GM23338 (cell line): ENCODE results near the gene OR51E1. TPM values are rescaled to one million over a fixed set of nuclear protein-coding genes. Genes with fewer than 3 reads are reported as not detected.

Source experiments
- ATAC-seq: fragments of 200-7000 bp; cut with Tn5 transposase; 3 replicates; pipeline ENCODE4 v1.9.1; 2020
- DNase-seq: peaks from one replicate; pipeline ENCODE4 v3.0.0-alpha.2; 2015; ENCODE audit warnings: low spot score
- H2AFZ ChIP-seq: fragments of 200-600 bp; sonication (generic); 2 replicates; pipeline ENCODE4 v1.8.0; 2016; ENCODE audit warnings: antibody characterized with exemption, mild to moderate bottlenecking, moderate library complexity
- H3F3A ChIP-seq: fragments of 200-600 bp; sonication (generic); replicated peaks from 2 replicates; pipeline ENCODE4 v1.8.0; 2017; ENCODE audit warnings: antibody characterized with exemption, mixed run types, low read depth
- H3K27ac ChIP-seq: fragments of 200-600 bp; sonication (generic); 2 replicates; pipeline ENCODE4 v1.6.1; 2016; ENCODE audit warnings: low read depth
- H3K27me3 ChIP-seq: fragments of 200-600 bp; sonication (generic); 2 replicates; pipeline ENCODE4 v1.8.0; 2016; ENCODE audit warnings: mild to moderate bottlenecking, mixed run types, moderate library complexity; ENCODE audit not compliant: insufficient read depth
- H3K36me3 ChIP-seq: fragments of 200-600 bp; sonication (generic); 2 replicates; pipeline ENCODE4 v1.8.0; 2016; ENCODE audit warnings: mild to moderate bottlenecking; ENCODE audit not compliant: insufficient read depth
- H3K4me1 ChIP-seq: fragments of 200-600 bp; sonication (generic); 2 replicates; pipeline ENCODE4 v1.8.0; 2016; ENCODE audit warnings: mild to moderate bottlenecking, moderate library complexity; ENCODE audit not compliant: insufficient read depth
- H3K4me2 ChIP-seq: fragments of 200-600 bp; sonication (generic); 2 replicates; pipeline ENCODE4 v1.7.1; 2017; ENCODE audit warnings: mixed run types
- H3K4me3 ChIP-seq: fragments of 200-600 bp; sonication (generic); 2 replicates; pipeline ENCODE4 v1.6.1; 2016; ENCODE audit warnings: mixed run types
- H3K79me2 ChIP-seq: fragments of 200-600 bp; sonication (generic); replicated peaks from 2 replicates; pipeline ENCODE4 v1.8.0; 2017; ENCODE audit warnings: mild to moderate bottlenecking; ENCODE audit not compliant: insufficient read depth
- H3K9me2 ChIP-seq: fragments of 200-600 bp; sonication (generic); 2 replicates; pipeline ENCODE4 v1.8.0; 2017; ENCODE audit not compliant: insufficient read depth
- H4K20me1 ChIP-seq: fragments of 200-600 bp; sonication (generic); replicated peaks from 2 replicates; pipeline ENCODE4 v1.8.0; 2017; ENCODE audit warnings: mild to moderate bottlenecking; ENCODE audit not compliant: insufficient read depth
- H3K27ac Mint-ChIP-seq: 2 replicates; pipeline ENCODE4 v1.8.0; 2020; ENCODE audit warnings: inconsistent platforms, mild to moderate bottlenecking, moderate library complexity, mixed read lengths
- H3K27me3 Mint-ChIP-seq: 3 replicates; pipeline ENCODE4 v1.8.0; 2022; ENCODE audit warnings: low read depth, mild to moderate bottlenecking, moderate library complexity, mixed read lengths, inconsistent platforms; ENCODE audit not compliant: insufficient read depth, poor library complexity
- H3K36me3 Mint-ChIP-seq: 3 replicates; pipeline ENCODE4 v1.8.0; 2021; ENCODE audit warnings: low read depth, mild to moderate bottlenecking, inconsistent platforms, moderate library complexity, mixed read lengths
- H3K4me1 Mint-ChIP-seq: 3 replicates; pipeline ENCODE4 v1.8.0; 2020; ENCODE audit warnings: mild to moderate bottlenecking, inconsistent platforms, mixed read lengths
- H3K4me3 Mint-ChIP-seq: 3 replicates; pipeline ENCODE4 v1.8.0; 2021; ENCODE audit warnings: moderate library complexity, mild to moderate bottlenecking, inconsistent platforms, mixed read lengths
- H3K9me3 Mint-ChIP-seq: 3 replicates; pipeline ENCODE4 v1.8.0; 2020; ENCODE audit warnings: moderate library complexity, mild to moderate bottlenecking, inconsistent platforms, mixed read lengths
- CREB1 ChIP-seq: fragments of 250-450 bp; sonication (Bioruptor Pico); IDR thresholded peaks from 2 replicates; pipeline ENCODE4 v1.5.0; 2020; ENCODE audit warnings: low read depth, mild to moderate bottlenecking, moderate library complexity
- CTCF ChIP-seq, 2 experiments: fragments of 200-600 bp in 1 of 2; sonication (generic) in 1 of 2; conservative IDR thresholded peaks; 2 replicates each; pipeline versions ENCODE4 v1.5.1 to v1.6.1; 2016 to 2017; ENCODE audit warnings: antibody characterized with exemption in 2 of 2, low read depth in 2 of 2, mild to moderate bottlenecking in 2 of 2, moderate library complexity in 1 of 2
- ETS1 ChIP-seq: IDR thresholded peaks from 2 replicates; pipeline ENCODE4 v1.6.1; 2016; ENCODE audit warnings: antibody characterized with exemption
- EZH2 ChIP-seq: fragments of 200-600 bp; sonication (generic); IDR thresholded peaks from one replicate; pipeline ENCODE4 v1.8.0; 2017; ENCODE audit warnings: antibody characterized with exemption, mild to moderate bottlenecking, low read depth; ENCODE audit not compliant: unreplicated experiment
- NANOG ChIP-seq: IDR thresholded peaks from 2 replicates; pipeline ENCODE4 v1.6.1; 2016; ENCODE audit warnings: antibody characterized with exemption, borderline replicate concordance
- POLR2AphosphoS5 ChIP-seq: IDR thresholded peaks from 2 replicates; pipeline ENCODE4 v1.6.1; 2016; ENCODE audit warnings: antibody characterized with exemption, low read depth
- STAT1 ChIP-seq: IDR thresholded peaks from one replicate; pipeline ENCODE4 v1.6.1; 2016; ENCODE audit warnings: antibody characterized with exemption; ENCODE audit not compliant: unreplicated experiment
- ZNF114 ChIP-seq: fragments of 250-450 bp; sonication (Bioruptor Pico); IDR thresholded peaks from 2 replicates; pipeline ENCODE4 v1.5.0; 2020; ENCODE audit warnings: mild to moderate bottlenecking, moderate library complexity
- ZNF331 ChIP-seq: fragments of 250-450 bp; sonication (Bioruptor Pico); IDR thresholded peaks from 2 replicates; pipeline ENCODE4 v1.5.0; 2020; ENCODE audit warnings: low read depth, mild to moderate bottlenecking, moderate library complexity
- ZNF462 ChIP-seq: fragments of 250-450 bp; sonication (Bioruptor Pico); IDR thresholded peaks from 2 replicates; pipeline ENCODE4 v1.5.0; 2020; ENCODE audit warnings: mild to moderate bottlenecking, moderate library complexity
- polyA plus RNA-seq: library from polyadenylated mRNA; unstranded; fragments of >200 nt; fragmentation: Nextera tagmentation; extraction: Ambion mirVana; gene quantifications from 2 replicates; pipeline ENCODE4 v1.2.1, GENCODE V29; 2016
- total RNA-seq: library from RNA; depleted of rRNA; stranded (reverse); fragments of >200 nt; shearing (Covaris generic); gene quantifications from 2 replicates; pipeline ENCODE4 v1.2.3, GENCODE V29; 2014
- TF ChIP-seq, protein P1 (sequence below): IDR thresholded peaks from one replicate; pipeline ENCODE4 v1.6.1; 2018; ENCODE audit warnings: antibody characterized with exemption; ENCODE audit not compliant: unreplicated experiment

OR51E1 gene
- total and polyA plus RNA-seq, 2 experiments from 2014 or later, result not detected

- TF ChIP-seq CTCF (conservative IDR thresholded peaks at IDR 0.05; ENCODE audit: low read depth in 2 of 2) (no peak), STAT1 (no peak), NANOG (no peak), ZNF331 (CRISPR knock-in tag) (no peak)
Observed at GRCh38 chr11:4672470-4672869, 28.7 kb downstream of the OR51E1 start (continued).

GRCh38 chr11:4673781-4674180 lies 30.0 kb downstream of the OR51E1 start:
- DNase-seq (no peak), ATAC-seq (no peak)
- Histone ChIP-seq H3K9me2 (no peaks in the 10 kb centered on the region), H3K27me3 (no peaks in the 10 kb centered on the region), H2AFZ (peak overlapping the region; percentile 38; the same call in 1 of the 2 replicates), H3K4me1 (no peaks in the 10 kb centered on the region), H3F3A (no peaks in the 10 kb centered on the region), H3K4me2 (no peak overlapping the region), H3K27ac (no peak overlapping the region), H4K20me1 (no peaks in the 10 kb centered on the region), H3K4me3 (no peak overlapping the region), H3K36me3 (no peaks in the 10 kb centered on the region), H3K79me2 (no peaks in the 10 kb centered on the region)
- H3K4me3 Mint-ChIP-seq, result no peak overlapping the region
- no peaks in the 10 kb centered on the region for H3K36me3 Mint-ChIP-seq
- H3K27me3 Mint-ChIP-seq, result peaks cover 3% of the 10 kb centered on the region
- no peaks in the 10 kb centered on the region for H3K4me1 Mint-ChIP-seq
- H3K9me3 Mint-ChIP-seq, result no peaks in the 10 kb centered on the region
- no peak overlapping the region for H3K27ac Mint-ChIP-seq
- TF ChIP-seq EZH2, result no peak
- TF ChIP-seq POLR2AphosphoS5, result no peak
- TF ChIP-seq ETS1, result no peak
- TF ChIP-seq ZNF331 (CRISPR knock-in tag), result no peak
- no peak for TF ChIP-seq ZNF114
- TF ChIP-seq, protein P1, sequence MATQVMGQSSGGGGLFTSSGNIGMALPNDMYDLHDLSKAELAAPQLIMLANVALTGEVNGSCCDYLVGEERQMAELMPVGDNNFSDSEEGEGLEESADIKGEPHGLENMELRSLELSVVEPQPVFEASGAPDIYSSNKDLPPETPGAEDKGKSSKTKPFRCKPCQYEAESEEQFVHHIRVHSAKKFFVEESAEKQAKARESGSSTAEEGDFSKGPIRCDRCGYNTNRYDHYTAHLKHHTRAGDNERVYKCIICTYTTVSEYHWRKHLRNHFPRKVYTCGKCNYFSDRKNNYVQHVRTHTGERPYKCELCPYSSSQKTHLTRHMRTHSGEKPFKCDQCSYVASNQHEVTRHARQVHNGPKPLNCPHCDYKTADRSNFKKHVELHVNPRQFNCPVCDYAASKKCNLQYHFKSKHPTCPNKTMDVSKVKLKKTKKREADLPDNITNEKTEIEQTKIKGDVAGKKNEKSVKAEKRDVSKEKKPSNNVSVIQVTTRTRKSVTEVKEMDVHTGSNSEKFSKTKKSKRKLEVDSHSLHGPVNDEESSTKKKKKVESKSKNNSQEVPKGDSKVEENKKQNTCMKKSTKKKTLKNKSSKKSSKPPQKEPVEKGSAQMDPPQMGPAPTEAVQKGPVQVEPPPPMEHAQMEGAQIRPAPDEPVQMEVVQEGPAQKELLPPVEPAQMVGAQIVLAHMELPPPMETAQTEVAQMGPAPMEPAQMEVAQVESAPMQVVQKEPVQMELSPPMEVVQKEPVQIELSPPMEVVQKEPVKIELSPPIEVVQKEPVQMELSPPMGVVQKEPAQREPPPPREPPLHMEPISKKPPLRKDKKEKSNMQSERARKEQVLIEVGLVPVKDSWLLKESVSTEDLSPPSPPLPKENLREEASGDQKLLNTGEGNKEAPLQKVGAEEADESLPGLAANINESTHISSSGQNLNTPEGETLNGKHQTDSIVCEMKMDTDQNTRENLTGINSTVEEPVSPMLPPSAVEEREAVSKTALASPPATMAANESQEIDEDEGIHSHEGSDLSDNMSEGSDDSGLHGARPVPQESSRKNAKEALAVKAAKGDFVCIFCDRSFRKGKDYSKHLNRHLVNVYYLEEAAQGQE, result no peak
- no peak for TF ChIP-seq CREB1
- no peak for TF ChIP-seq ZNF462 (CRISPR knock-in tag)
